A549 (cell line): Measurements from ENCODE around the gene IL1A. TPM values are rescaled to one million over a fixed set of nuclear protein-coding genes. Genes with fewer than 3 reads are reported as not detected.

Experiments used
- ATAC-seq, 2 experiments: fragments of 200-7000 bp in 1 of 2; fragments of >200 bp in 1 of 2; cut with Nextera tagmentation in 1 of 2; cut with Tn5 transposase in 1 of 2; 3 replicates each; pipeline versions ENCODE4 v1.8.0 to v1.9.1; 2018 to 2020; ENCODE audit warnings: mild to moderate bottlenecking in 1 of 2, moderate library complexity in 1 of 2
- CTCF ChIA-PET: fragments of 300-600 bp; sonication (Branson Sonifier 250); formaldehyde crosslinking; extraction: SDS; loops from one replicate; lab custom pipeline; 2021; ENCODE audit warnings: antibody characterized with exemption, inconsistent platforms; lab: Yijun Ruan, JAX
- POLR2A ChIA-PET: fragments of 350-600 bp; formaldehyde crosslinking; extraction: SDS; loops from one replicate; lab custom pipeline; 2021; ENCODE audit warnings: antibody characterized with exemption, inconsistent platforms; lab: Yijun Ruan, JAX
- DNase-seq, 2 experiments: peaks; one replicate each; pipeline versions ENCODE4 v3.0.0 to v3.0.0-alpha.2; 2011 to 2016; ENCODE audit warnings: low read depth in 1 of 2, low spot score in 1 of 2
- FAIRE-seq: peaks from 2 replicates; lab custom pipeline; 2011; peaks lifted over from hg19 to GRCh38; lab: Jason Lieb, UNC
- H3K27ac ChIP-seq, 2 experiments: fragments of >200 bp; sonication (Bioruptor Twin); formaldehyde crosslinking; 3 replicates each; pipeline ENCODE4 v1.5.1; 2016 to 2017
- H3K4me1 ChIP-seq: fragments of >200 bp; sonication (Bioruptor Twin); formaldehyde crosslinking; 3 replicates; pipeline ENCODE4 v1.6.1; 2016
- H3K4me2 ChIP-seq: fragments of >200 bp; sonication (Bioruptor Twin); formaldehyde crosslinking; 3 replicates; pipeline ENCODE4 v1.6.1; 2016
- H3K4me3 ChIP-seq: fragments of >200 bp; sonication (Bioruptor Twin); formaldehyde crosslinking; 3 replicates; pipeline ENCODE4 v1.5.1; 2016
- H3K9me3 ChIP-seq: fragments of >200 bp; sonication (Bioruptor Twin); formaldehyde crosslinking; 3 replicates; pipeline ENCODE4 v1.6.1; 2016
- ATOH8 ChIP-seq: fragments of 250-450 bp; sonication (Bioruptor Pico); IDR thresholded peaks from 2 replicates; pipeline ENCODE4 v1.5.0; 2020; ENCODE audit warnings: low read depth, mild to moderate bottlenecking, moderate library complexity
- BHLHE40 ChIP-seq: IDR thresholded peaks from 2 replicates; pipeline ENCODE4 v1.6.1; 2012; ENCODE audit warnings: low read depth, low read length, inconsistent platforms
- CBX2 ChIP-seq: fragments of 200-600 bp; sonication (generic); IDR thresholded peaks from 2 replicates; pipeline ENCODE4 v1.6.1; 2016; ENCODE audit warnings: low read depth, mild to moderate bottlenecking, borderline replicate concordance
- CEBPB ChIP-seq, 2 experiments: fragments of >200 bp in 1 of 2; sonication (Bioruptor Twin) in 1 of 2; formaldehyde crosslinking in 1 of 2; IDR thresholded peaks; 2 replicates each; pipeline ENCODE4 v1.6.1; 2012 to 2016
- E2F6 ChIP-seq: IDR thresholded peaks from 2 replicates; pipeline ENCODE4 v1.6.1; 2012; ENCODE audit warnings: low read depth, borderline replicate concordance
- EHF ChIP-seq: fragments of 250-450 bp; sonication (Bioruptor Pico); IDR thresholded peaks from 2 replicates; pipeline ENCODE4 v1.5.0; 2020; ENCODE audit warnings: mild to moderate bottlenecking
- EHMT2 ChIP-seq: fragments of 200-600 bp; sonication (generic); IDR thresholded peaks from 2 replicates; pipeline ENCODE4 v1.6.1; 2016; ENCODE audit warnings: antibody characterized with exemption, low read depth, mild to moderate bottlenecking, moderate library complexity
- EP300 ChIP-seq, 2 experiments: fragments of >200 bp; sonication (Bioruptor Twin); formaldehyde crosslinking; IDR thresholded peaks; 2 replicates in 1 of 2; 3 replicates in 1 of 2; pipeline ENCODE4 v1.6.1; 2016 to 2017
- FOSL2 ChIP-seq, 2 experiments: fragments of 450-650 bp in 1 of 2; fragments of >200 bp in 1 of 2; sonication (Bioruptor Twin) in 1 of 2; formaldehyde crosslinking; IDR thresholded peaks; 2 replicates each; pipeline versions ENCODE4 v1.5.0 to v1.6.1; 2016 to 2020; ENCODE audit warnings: mild to moderate bottlenecking in 1 of 2, moderate library complexity in 1 of 2
- HEYL ChIP-seq: fragments of 250-450 bp; sonication (Bioruptor Pico); IDR thresholded peaks from 2 replicates; pipeline ENCODE4 v1.8.0; 2021; ENCODE audit warnings: mild to moderate bottlenecking, moderate library complexity
- HOXB13 ChIP-seq: fragments of 250-450 bp; sonication (Bioruptor Pico); IDR thresholded peaks from 2 replicates; pipeline ENCODE4 v1.5.0; 2020; ENCODE audit warnings: low read depth, mild to moderate bottlenecking, moderate library complexity
- MAZ ChIP-seq: fragments of 150-350 bp; IDR thresholded peaks from 2 replicates; pipeline ENCODE4 v1.6.1; 2014; ENCODE audit warnings: antibody characterized with exemption, low read depth, low read length, borderline replicate concordance
- NFE2L2 ChIP-seq: fragments of 150-350 bp; conservative IDR thresholded peaks from 2 replicates; pipeline ENCODE4 v1.6.1; 2014; ENCODE audit warnings: low read length
- NPAS2 ChIP-seq: fragments of 250-450 bp; sonication (Bioruptor Pico); IDR thresholded peaks from 2 replicates; pipeline ENCODE4 v1.8.0; 2022; ENCODE audit warnings: mild to moderate bottlenecking, moderate library complexity, borderline replicate concordance
- PHF8 ChIP-seq: fragments of 200-600 bp; sonication (generic); IDR thresholded peaks from 2 replicates; pipeline ENCODE4 v1.6.1; 2016; ENCODE audit warnings: low read depth, mild to moderate bottlenecking, antibody characterized with exemption, moderate library complexity, borderline replicate concordance
- REST ChIP-seq: fragments of 200-600 bp; sonication (generic); IDR thresholded peaks from 2 replicates; pipeline ENCODE4 v1.6.1; 2016; ENCODE audit warnings: antibody characterized with exemption, mild to moderate bottlenecking, moderate library complexity
- RFX5 ChIP-seq: fragments of 450-650 bp; IDR thresholded peaks from 2 replicates; pipeline ENCODE4 v1.7.1; 2014; ENCODE audit warnings: antibody characterized with exemption, mild to moderate bottlenecking, moderate library complexity
- RNF2 ChIP-seq: fragments of 200-600 bp; sonication (generic); IDR thresholded peaks from 2 replicates; pipeline ENCODE4 v1.6.1; 2016; ENCODE audit warnings: low read depth, mild to moderate bottlenecking, antibody characterized with exemption, moderate library complexity, borderline replicate concordance
- TFCP2L1 ChIP-seq: fragments of 250-450 bp; sonication (Bioruptor Pico); IDR thresholded peaks from 2 replicates; pipeline ENCODE4 v1.5.0; 2021; ENCODE audit warnings: mild to moderate bottlenecking
- ZFP36 ChIP-seq: fragments of 450-650 bp; IDR thresholded peaks from 2 replicates; pipeline ENCODE4 v1.6.1; 2014; ENCODE audit warnings: borderline replicate concordance; ENCODE audit not compliant: partially characterized antibody
- WGBS: methylation state at CpG from one replicate; pipeline ENCODE4 v1.1.6; 2017; ENCODE audit errors: missing lambda C conversion rate; 5-methylcytosine and 5-hydroxymethylcytosine counted together
- polyA plus RNA-seq, 4 experiments: library from polyadenylated mRNA; depleted of rRNA in 3 of 4; stranded (reverse); fragments of >200 nt; fragmentation: RNase III in 1 of 4; extraction: RNeasy Plus Mini Kit Qiagen cat#74134 plus additional on column Dnase treatment in 1 of 4; gene quantifications; 2 replicates in 3 of 4; 3 replicates in 1 of 4; pipeline ENCODE4 v1.2.3, GENCODE V29; 2011 to 2017
- TF ChIP-seq, protein P1 (sequence below): IDR thresholded peaks from 2 replicates; pipeline ENCODE4 v1.6.1; 2012
- TF ChIP-seq, protein P2 (sequence below): fragments of 450-650 bp; IDR thresholded peaks from 2 replicates; pipeline ENCODE4 v1.6.1; 2014; ENCODE audit warnings: antibody characterized with exemption

The IL1A gene
- polyA plus RNA-seq, 2 of the 4 experiments (the other 2 are of a cell fraction), result 0.25 TPM; not detected in 1

DNA sequence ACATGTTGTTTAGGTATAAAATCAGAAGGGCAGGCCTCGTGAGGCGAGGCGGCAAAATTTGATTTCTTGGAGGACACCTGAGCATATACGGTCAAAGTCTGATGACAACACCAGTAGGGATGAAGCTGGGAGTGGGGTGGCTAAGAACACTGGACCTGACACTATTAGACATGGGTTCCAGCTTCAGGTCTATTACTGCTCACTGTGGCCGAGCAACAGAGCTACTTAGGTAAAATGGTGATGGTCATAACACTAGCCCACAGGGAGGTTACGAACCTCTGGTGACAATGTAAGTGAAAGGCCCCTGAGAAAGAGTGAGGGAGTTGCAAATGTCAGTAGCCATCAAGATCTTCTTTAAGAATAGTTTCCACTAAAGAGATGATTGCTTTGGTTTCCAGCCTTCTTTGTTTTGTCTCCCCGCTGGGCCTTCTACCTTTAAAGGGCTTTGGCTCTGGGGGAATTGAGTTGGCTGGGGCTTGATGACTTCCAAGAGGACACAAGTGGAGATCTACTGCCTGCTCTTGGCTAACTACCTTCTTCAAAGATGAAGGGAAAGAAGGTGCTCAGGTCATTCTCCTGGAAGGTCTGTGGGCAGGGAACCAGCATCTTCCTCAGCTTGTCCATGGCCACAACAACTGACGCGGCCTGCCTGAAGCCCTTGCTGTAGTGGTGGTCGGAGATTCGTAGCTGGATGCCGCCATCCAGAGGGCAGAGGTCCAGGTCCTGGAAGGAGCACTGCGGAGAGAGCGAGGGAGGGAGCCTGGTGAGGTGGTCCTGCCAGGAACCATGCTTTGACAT, 48.7 kb upstream of the IL1A start:
- FAIRE-seq (no peak), ATAC-seq (no peak), DNase-seq (no peak)
- TF ChIP-seq CEBPB (IDR thresholded peaks at IDR 0.05), result no peak
- no peak for TF ChIP-seq PHF8
- TF ChIP-seq HOXB13 (CRISPR knock-in tag), result no peak
- no peak for TF ChIP-seq EHMT2
- TF ChIP-seq ZFP36, result no peak
- no peak for TF ChIP-seq NFE2L2
- TF ChIP-seq RFX5, result no peak
- no peak for TF ChIP-seq MAZ
- ChIA-PET CTCF (interaction anchor here (0.5 to 3.5 kb wide), 4 partner anchors 8 to 108 kb away, joined by 3 to 11 read pairs (median 4); no protein-coding TSS in a partner anchor), POLR2A (no interaction called here)
- H3K27ac ChIP-seq, result no peak overlapping the region
- no peak overlapping the region for H3K4me3 ChIP-seq
- no peaks in the 10 kb centered on the region for H3K9me3 ChIP-seq
- peaks cover 15% of the 10 kb centered on the region for H3K4me1 ChIP-seq
- H3K4me2 ChIP-seq, result no peak overlapping the region
- 94% methylated on average over 14 of the region's 14 CpGs for WGBS

GRCh38 chr2:112831946-112832840, 47.9 kb upstream of the IL1A start:
- no peaks in the 10 kb centered on the region for H3K9me3 ChIP-seq
- no peak for ATAC-seq
- FAIRE-seq, result no peak
- ChIA-PET POLR2A (no interaction called here), CTCF (interaction anchor here (1.3 kb wide), 1 partner anchor 53 kb away, joined by 3 read pairs; no protein-coding TSS in a partner anchor)
- peaks cover 15% of the 10 kb centered on the region for H3K4me1 ChIP-seq
- H3K4me3 ChIP-seq, result no peak overlapping the region
- no peak overlapping the region for H3K27ac ChIP-seq
- no peak for TF ChIP-seq TFCP2L1 (CRISPR knock-in tag)
- TF ChIP-seq EHF (CRISPR knock-in tag), result no peak
- TF ChIP-seq ATOH8, result no peak
- TF ChIP-seq EP300 (IDR thresholded peaks at IDR 0.05), result no peak
- TF ChIP-seq, protein P1, sequence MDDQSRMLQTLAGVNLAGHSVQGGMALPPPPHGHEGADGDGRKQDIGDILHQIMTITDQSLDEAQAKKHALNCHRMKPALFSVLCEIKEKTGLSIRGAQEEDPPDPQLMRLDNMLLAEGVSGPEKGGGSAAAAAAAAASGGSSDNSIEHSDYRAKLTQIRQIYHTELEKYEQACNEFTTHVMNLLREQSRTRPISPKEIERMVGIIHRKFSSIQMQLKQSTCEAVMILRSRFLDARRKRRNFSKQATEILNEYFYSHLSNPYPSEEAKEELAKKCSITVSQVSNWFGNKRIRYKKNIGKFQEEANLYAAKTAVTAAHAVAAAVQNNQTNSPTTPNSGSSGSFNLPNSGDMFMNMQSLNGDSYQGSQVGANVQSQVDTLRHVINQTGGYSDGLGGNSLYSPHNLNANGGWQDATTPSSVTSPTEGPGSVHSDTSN, result no peak
- no peak for TF ChIP-seq E2F6
- TF ChIP-seq, protein P2, sequence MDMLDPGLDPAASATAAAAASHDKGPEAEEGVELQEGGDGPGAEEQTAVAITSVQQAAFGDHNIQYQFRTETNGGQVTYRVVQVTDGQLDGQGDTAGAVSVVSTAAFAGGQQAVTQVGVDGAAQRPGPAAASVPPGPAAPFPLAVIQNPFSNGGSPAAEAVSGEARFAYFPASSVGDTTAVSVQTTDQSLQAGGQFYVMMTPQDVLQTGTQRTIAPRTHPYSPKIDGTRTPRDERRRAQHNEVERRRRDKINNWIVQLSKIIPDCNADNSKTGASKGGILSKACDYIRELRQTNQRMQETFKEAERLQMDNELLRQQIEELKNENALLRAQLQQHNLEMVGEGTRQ, result no peak
- TF ChIP-seq BHLHE40, result no peak
- no peak for TF ChIP-seq HEYL
- TF ChIP-seq EHMT2, result no peak
- TF ChIP-seq CBX2, result no peak
- TF ChIP-seq PHF8, result no peak
- no peak overlapping the region for H3K4me2 ChIP-seq
- 90% methylated on average over 15 of the region's 15 CpGs for WGBS
- no peak for DNase-seq

DNA sequence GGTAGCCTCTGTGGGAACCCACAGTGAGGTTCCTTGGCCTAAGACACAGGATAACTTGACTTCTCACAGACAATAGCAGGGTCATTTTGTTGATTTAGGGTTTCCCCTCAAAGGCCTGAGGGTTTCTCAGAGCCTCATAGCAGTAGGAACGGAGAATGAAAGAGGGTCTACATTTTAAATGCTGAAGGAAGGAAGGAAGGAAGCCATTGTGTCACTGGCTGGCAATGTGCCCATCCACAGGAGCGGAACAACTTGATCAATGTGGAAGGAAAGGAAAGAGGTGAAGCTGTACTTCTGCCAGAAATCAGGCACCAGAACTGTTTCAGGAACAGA, 47.2 kb upstream of the IL1A start:
- 86% methylated on average over 2 of the region's 2 CpGs for WGBS
- POLR2A ChIA-PET, result no interaction called here
- FAIRE-seq, result no peak
- TF ChIP-seq FOSL2 (IDR thresholded peaks at IDR 0.05) (no peak), FOSL2 (CRISPR knock-in tag; IDR thresholded peaks at IDR 0.05) (no peak), TFCP2L1 (CRISPR knock-in tag) (no peak), RNF2 (no peak), NPAS2 (CRISPR knock-in tag) (no peak), REST (no peak)

More for the DNA sequence above, 47.2 kb upstream of the IL1A start:
- DNase-seq, result no peak
- H3K4me2 ChIP-seq, result no peak overlapping the region
- CTCF ChIA-PET, result no interaction called here
- no peaks in the 10 kb centered on the region for H3K9me3 ChIP-seq
- H3K4me1 ChIP-seq, result peaks cover 11% of the 10 kb centered on the region
- no peak overlapping the region for H3K4me3 ChIP-seq
- H3K27ac ChIP-seq, result no peak overlapping the region
- no peak for ATAC-seq
